ENCODE measurements around the gene GPANK1.

The GPANK1 gene

GRCh38 chr6:31663961-31664789 lies 622 bp downstream of the GPANK1 start:
- in situ Hi-C loops (cut with MboI; ENCODE audit: low sequenced_read_pairs): loop anchor here (25.0 kb wide), 1 partner anchor 298 kb away; the partner anchor contains the start of genes DXO, NELFE and SKIC2

GRCh38 chr6:31663126-31663960 lies 1.5 kb downstream of the GPANK1 start:
- in situ Hi-C loops (cut with MboI; ENCODE audit: low sequenced_read_pairs): loop anchor here (25.0 kb wide), 1 partner anchor 299 kb away; the partner anchor contains the start of genes DXO, NELFE and SKIC2

GRCh38 chr6:31662124-31662723 lies 2.6 kb downstream of the GPANK1 start:
- in situ Hi-C loops (cut with MboI; ENCODE audit: low sequenced_read_pairs): loop anchor here (25.0 kb wide), 1 partner anchor 300 kb away; the partner anchor contains the start of genes DXO, NELFE and SKIC2

GRCh38 chr6:31661262-31662123 lies 3.3 kb downstream of the GPANK1 start:
- in situ Hi-C loops (cut with MboI; ENCODE audit: low sequenced_read_pairs): loop anchor here (25.0 kb wide), 1 partner anchor 301 kb away; the partner anchor contains the start of genes DXO, NELFE and SKIC2

- in situ Hi-C loops (cut with MboI; ENCODE audit: low sequenced_read_pairs): loop anchor here (25.0 kb wide), 1 partner anchor 302 kb away; the partner anchor contains the start of genes DXO, NELFE and SKIC2
These were observed 4.2 kb downstream of the GPANK1 start, which contains the start of gene C6orf47 for GRCh38 chr6:31660381-31661261. TSS of gene C6orf47 (minus strand) at chr6:31660778. CDS start at chr6:31659947, 831 bp downstream.

GRCh38 chr6:31659649-31660380 lies 5.0 kb downstream of the GPANK1 start:
- in situ Hi-C loops (cut with MboI; ENCODE audit: low sequenced_read_pairs): loop anchor here (25.0 kb wide), 1 partner anchor 302 kb away; the partner anchor contains the start of genes DXO, NELFE and SKIC2

- in situ Hi-C loops (cut with MboI; ENCODE audit: low sequenced_read_pairs): loop anchor here (25.0 kb wide), 1 partner anchor 303 kb away; the partner anchor contains the start of genes DXO, NELFE and SKIC2
These were observed 5.7 kb downstream of the GPANK1 start for GRCh38 chr6:31658983-31659648.

- in situ Hi-C loops (cut with MboI; ENCODE audit: low sequenced_read_pairs): loop anchor here (25.0 kb wide), 1 partner anchor 304 kb away; the partner anchor contains the start of genes DXO, NELFE and SKIC2
These were observed 6.6 kb downstream of the GPANK1 start for GRCh38 chr6:31658158-31658688.

GRCh38 chr6:31657406-31658157 lies 7.2 kb downstream of the GPANK1 start:
- in situ Hi-C loops (cut with MboI; ENCODE audit: low sequenced_read_pairs): loop anchor here (25.0 kb wide), 1 partner anchor 305 kb away; the partner anchor contains the start of genes DXO, NELFE and SKIC2

GRCh38 chr6:31655349-31656237 lies 9.2 kb downstream of the GPANK1 start, which contains the start of gene APOM:
TSS of gene APOM (plus strand) at chr6:31655894. CDS start at chr6:31655967, 73 bp downstream.
- in situ Hi-C loops (cut with MboI; ENCODE audit: low sequenced_read_pairs): loop anchor here (25.0 kb wide), 1 partner anchor 307 kb away; the partner anchor contains the start of genes DXO, NELFE and SKIC2

- in situ Hi-C loops (cut with MboI; ENCODE audit: low sequenced_read_pairs): loop anchor here (25.0 kb wide), 1 partner anchor 308 kb away; the partner anchor contains the start of genes DXO, NELFE and SKIC2
These were observed 10.0 kb downstream of the GPANK1 start for GRCh38 chr6:31654574-31655348.

GRCh38 chr6:31652925-31653724 lies 11.7 kb downstream of the GPANK1 start:
- in situ Hi-C loops (cut with MboI; ENCODE audit: low sequenced_read_pairs): loop anchor here (25.0 kb wide), 1 partner anchor 309 kb away; the partner anchor contains the start of genes DXO, NELFE and SKIC2

GRCh38 chr6:31651602-31652191 lies 13.1 kb downstream of the GPANK1 start:
- in situ Hi-C loops (cut with MboI; ENCODE audit: low sequenced_read_pairs): loop anchor here (25.0 kb wide), 1 partner anchor 311 kb away; the partner anchor contains the start of genes DXO, NELFE and SKIC2

Measured in HL-60/S4 treated with phorbol 12-myristate 13-acetate at 8.2 ng/mL for 4 days and 3 days (cell line).